Measurements from ENCODE around the gene PMAIP1.
A peak's percentile ranks its signal among the peaks of the same experiment; 100 is the strongest.
"Not testable (repeated sequence)": the region's sequence is repeated elsewhere in the genome, so short reads cannot be mapped to it uniquely, and the experiment has no call there.

Gene PMAIP1

GRCh38 chr18:59885579-59886163 lies 14.1 kb upstream of the PMAIP1 start:
- DNase-seq (ENCODE audit: low read depth), result peak; percentile 60

GRCh38 chr18:59886399-59886798 lies 13.4 kb upstream of the PMAIP1 start:
- not testable (repeated sequence) for DNase-seq (ENCODE audit: low read depth)

- DNase-seq (ENCODE audit: low read depth), result no peak
Observed at GRCh38 chr18:59892123-59892522, 7.7 kb upstream of the PMAIP1 start.

- no peak for DNase-seq (ENCODE audit: low read depth)
Observed at GRCh38 chr18:59893971-59894370, 5.8 kb upstream of the PMAIP1 start.

GRCh38 chr18:59897321-59897954 lies 2.4 kb upstream of the PMAIP1 start:
- no peak for DNase-seq (ENCODE audit: low read depth)

- no peak for DNase-seq (ENCODE audit: low read depth)
Observed at GRCh38 chr18:59898093-59898492, 1.7 kb upstream of the PMAIP1 start.

- DNase-seq (ENCODE audit: low read depth), result no peak
Observed at GRCh38 chr18:59898609-59899297, 1.0 kb upstream of the PMAIP1 start.

- DNase-seq (ENCODE audit: low read depth), result no peak
Observed at GRCh38 chr18:59900222-59901128, 679 bp downstream of the PMAIP1 start.

- no peak for DNase-seq (ENCODE audit: low read depth)
Observed at GRCh38 chr18:59902131-59902992, 2.6 kb downstream of the PMAIP1 start.

- DNase-seq (ENCODE audit: low read depth), result no peak
Observed at GRCh38 chr18:59902993-59903610, 3.3 kb downstream of the PMAIP1 start.

GRCh38 chr18:59904011-59904601 lies 4.3 kb downstream of the PMAIP1 start:
- DNase-seq (ENCODE audit: low read depth), result no peak

GRCh38 chr18:59905686-59906091 lies 5.9 kb downstream of the PMAIP1 start:
- no peak for DNase-seq (ENCODE audit: low read depth)

- no peak for DNase-seq (ENCODE audit: low read depth)
Observed at GRCh38 chr18:59906203-59906602, 6.4 kb downstream of the PMAIP1 start.

- DNase-seq (ENCODE audit: low read depth), result no peak
Observed at GRCh38 chr18:59907172-59907571, 7.4 kb downstream of the PMAIP1 start.

- DNase-seq (ENCODE audit: low read depth), result no peak
Observed at GRCh38 chr18:59907660-59908059, 7.9 kb downstream of the PMAIP1 start.

- no peak for DNase-seq (ENCODE audit: low read depth)
Observed at GRCh38 chr18:59908799-59909198, 9.0 kb downstream of the PMAIP1 start.

- DNase-seq (ENCODE audit: low read depth), result no peak
Observed at GRCh38 chr18:59909289-59910036, 9.7 kb downstream of the PMAIP1 start.

GRCh38 chr18:59910967-59911366 lies 11.2 kb downstream of the PMAIP1 start:
- DNase-seq (ENCODE audit: low read depth), result no peak

- DNase-seq (ENCODE audit: low read depth), result no peak
Observed at GRCh38 chr18:59911600-59911999, 11.8 kb downstream of the PMAIP1 start.

- no peak for DNase-seq (ENCODE audit: low read depth)
Observed at GRCh38 chr18:59912007-59912550, 12.3 kb downstream of the PMAIP1 start.
